Adrenal gland (tissue), 5 donors: ENCODE measurements around the gene MRGPRG.

Experiments
- POLR2A ChIP-seq, 2 donors: fragments of 450-650 bp; IDR thresholded peaks; one replicate each; pipeline ENCODE4 v1.6.1; 2017; ENCODE audit warnings: antibody characterized with exemption in 2 of 2, mild to moderate bottlenecking in 2 of 2, moderate library complexity in 1 of 2
- TF ChIP-seq, protein P1 (sequence below), 6 experiments: fragments of 450-650 bp in 4 of 6; fragments of 200-600 bp in 2 of 6; sonication (generic) in 1 of 6; IDR thresholded peaks; 1 replicate in 5 of 6; 2 replicates in 1 of 6; pipeline versions ENCODE4 v1.5.1 to v1.8.0; 2016 to 2021; ENCODE audit warnings: antibody characterized with exemption in 6 of 6, mild to moderate bottlenecking in 2 of 6, moderate library complexity in 1 of 6
- donor health status: DM: no; HTN: no; CAD: no.

DNA sequence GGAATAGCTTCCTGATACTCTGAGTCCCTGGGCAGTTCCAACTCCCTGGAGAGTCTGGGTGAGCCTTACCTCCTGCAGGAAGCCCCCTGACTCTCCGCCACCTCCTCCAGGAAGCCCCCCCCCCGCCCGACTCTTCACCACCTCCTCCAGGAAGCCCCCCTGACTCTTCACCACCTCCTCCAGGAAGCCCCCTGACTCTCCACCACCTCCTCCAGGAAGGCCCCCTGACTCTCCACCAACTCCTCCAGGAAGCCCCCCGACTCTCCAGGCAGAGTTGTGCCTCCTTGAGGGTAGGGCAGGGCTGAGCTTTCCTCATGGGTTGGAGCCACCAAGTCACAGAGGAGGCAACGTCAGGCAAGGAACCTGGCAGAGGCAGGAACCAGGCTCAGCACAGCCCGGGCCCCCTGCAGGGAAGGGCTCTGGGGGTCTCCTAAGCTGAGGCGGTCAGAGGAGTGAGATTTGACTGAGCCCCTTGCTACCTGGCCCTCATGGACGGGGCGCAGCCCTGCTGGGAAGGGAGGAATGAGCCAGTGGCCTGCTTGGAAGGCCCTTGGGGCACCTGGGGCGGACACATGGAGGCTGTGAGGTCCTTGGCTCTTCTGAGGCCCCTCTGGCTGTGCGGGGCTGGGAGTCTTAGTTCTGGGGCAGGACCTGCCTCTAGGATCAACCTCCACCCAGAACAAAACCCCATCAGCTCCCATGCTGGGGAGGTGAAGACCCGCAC lies 18.1 kb downstream of the MRGPRG start:
- TF ChIP-seq, protein P1, sequence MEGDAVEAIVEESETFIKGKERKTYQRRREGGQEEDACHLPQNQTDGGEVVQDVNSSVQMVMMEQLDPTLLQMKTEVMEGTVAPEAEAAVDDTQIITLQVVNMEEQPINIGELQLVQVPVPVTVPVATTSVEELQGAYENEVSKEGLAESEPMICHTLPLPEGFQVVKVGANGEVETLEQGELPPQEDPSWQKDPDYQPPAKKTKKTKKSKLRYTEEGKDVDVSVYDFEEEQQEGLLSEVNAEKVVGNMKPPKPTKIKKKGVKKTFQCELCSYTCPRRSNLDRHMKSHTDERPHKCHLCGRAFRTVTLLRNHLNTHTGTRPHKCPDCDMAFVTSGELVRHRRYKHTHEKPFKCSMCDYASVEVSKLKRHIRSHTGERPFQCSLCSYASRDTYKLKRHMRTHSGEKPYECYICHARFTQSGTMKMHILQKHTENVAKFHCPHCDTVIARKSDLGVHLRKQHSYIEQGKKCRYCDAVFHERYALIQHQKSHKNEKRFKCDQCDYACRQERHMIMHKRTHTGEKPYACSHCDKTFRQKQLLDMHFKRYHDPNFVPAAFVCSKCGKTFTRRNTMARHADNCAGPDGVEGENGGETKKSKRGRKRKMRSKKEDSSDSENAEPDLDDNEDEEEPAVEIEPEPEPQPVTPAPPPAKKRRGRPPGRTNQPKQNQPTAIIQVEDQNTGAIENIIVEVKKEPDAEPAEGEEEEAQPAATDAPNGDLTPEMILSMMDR (IDR thresholded peaks at IDR 0.05) = no peak
- TF ChIP-seq POLR2A (IDR thresholded peaks at IDR 0.05) = no peak
